GDM1 (cell line): ENCODE results near the gene PVALB.
"Not testable (repeated sequence)": the region's sequence is repeated elsewhere in the genome, so short reads cannot be mapped to it uniquely, and the experiment has no call there.

Source experiments
- DNase-seq: peaks from one replicate; lab custom pipeline; 2025; lab: John Stamatoyannopoulos, UW

Gene PVALB

DNA sequence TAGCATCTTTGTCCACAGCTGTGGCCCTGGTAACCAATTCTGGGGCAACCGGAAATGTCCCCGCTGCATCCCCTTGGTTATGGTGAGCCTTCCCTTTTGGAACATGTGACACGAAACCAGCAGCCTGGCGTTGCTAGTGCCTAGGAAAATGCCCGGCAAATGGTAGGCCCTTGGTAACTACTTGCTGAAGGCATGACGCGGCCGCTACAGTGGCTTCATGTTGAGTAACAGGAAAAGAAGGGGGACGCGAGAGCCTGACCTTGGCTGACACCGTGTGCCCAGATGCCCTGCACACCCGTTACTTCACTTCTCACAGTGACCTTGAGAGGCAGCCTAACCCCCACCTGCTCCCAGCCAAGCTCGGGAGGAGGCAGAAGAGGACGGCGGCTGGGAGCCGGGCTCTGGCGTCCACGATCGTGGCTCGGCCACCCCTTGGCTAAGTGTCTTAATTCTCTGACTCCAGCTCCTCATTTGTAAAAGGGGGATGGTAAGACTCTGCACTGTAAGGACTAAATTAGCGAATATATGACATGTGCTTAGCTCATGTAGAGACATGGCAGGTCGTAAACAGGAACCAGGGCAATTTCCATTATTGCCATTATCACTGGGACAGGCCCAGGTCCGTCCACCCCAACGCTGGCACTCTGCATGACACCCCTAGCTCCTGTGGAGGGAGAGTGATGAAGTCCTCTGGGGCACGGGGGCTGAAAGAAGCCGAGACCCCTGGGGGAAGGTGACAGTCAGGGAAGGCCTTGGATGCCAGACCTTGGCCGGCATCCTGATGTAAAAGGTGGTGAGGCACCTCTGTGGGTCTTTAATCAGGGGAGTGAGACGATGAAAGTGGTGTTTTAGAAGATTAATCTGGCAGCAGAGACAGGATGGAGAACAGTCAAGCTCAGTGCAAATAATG lies 59.8 kb downstream of the PVALB start:
- DNase-seq = no peak

- DNase-seq = no peak
Observed at GRCh38 chr22:36756031-36756430, 60.8 kb downstream of the PVALB start.

DNA sequence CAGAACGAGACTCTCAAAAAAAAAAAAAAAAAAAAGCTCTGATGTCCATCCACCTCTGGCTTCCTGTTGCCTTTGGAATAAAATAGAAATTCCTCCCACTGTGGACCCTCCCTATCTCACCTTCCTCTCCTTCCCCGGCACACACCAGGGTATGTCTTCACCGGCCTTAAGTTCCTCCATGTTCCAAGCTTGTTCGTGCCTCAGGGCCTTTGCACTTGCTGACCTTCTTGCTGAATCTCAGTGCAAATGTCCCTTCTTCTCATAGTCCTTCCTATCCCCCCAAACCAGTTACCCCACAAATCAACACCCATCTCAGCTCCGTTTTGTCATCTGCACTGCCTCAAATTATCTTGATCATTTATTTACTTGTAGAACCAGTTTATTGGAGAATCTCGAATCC lies 61.5 kb downstream of the PVALB start:
- no peak for DNase-seq

DNA sequence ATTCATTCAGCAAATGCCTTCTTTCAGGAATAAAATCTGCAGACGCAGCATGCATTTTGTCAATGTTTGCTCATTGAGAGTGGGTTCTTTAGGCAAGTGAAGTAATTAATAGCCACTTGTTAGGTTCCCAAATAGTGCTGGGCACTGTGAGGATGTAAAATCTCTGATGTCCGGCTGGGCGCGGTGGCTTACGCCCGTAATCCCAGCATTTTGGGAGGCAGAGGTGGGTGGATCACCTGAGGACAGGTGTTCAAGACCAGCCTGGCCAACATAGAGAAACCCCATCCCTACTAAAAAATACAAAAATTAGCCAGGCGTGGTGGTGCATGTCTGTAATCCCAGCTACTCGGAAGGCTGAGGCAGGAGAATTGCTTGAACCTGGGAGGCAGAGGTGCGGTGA lies 62.0 kb downstream of the PVALB start:
- not testable (repeated sequence) for DNase-seq

DNA sequence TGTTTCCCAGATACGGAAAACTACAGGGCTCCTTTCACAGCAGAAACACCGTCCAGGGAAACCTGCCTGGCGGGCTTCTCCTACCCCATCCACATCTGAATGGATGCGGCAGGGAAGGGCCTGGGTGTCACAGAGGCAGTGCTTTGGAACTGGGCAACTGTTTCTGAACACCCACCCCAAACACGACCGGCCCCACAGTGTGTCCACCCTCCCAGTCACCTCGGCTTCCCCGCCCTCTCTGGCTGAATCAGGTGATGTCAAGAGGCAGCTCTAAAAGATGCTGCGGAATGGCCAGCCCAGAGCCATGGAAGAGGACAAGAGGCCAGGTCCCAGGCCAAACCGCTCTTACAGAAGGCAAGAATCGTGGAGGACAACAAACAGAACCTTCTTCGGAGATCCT lies 62.9 kb downstream of the PVALB start:
- DNase-seq = no peak

- DNase-seq = no peak
Observed at GRCh38 chr22:36753120-36753802, 63.6 kb downstream of the PVALB start.
